T-helper 2 cell treated with Interferon-gamma antibody and Interleukin-4, amounts not matched to agents 5 μg/mL and 100 μg/mL, for 36 hours (primary cell): ENCODE data around the gene ZNF521.

Source experiments
- DNase-seq: peaks from one replicate; pipeline ENCODE4 v3.0.0; 2021; ENCODE audit warnings: low spot score
- H3K27ac Mint-ChIP-seq: one replicate; pipeline ENCODE4 v1.8.0; 2021; ENCODE audit warnings: mild to moderate bottlenecking, mixed read lengths
- H3K27me3 Mint-ChIP-seq: one replicate; pipeline ENCODE4 v1.8.0; 2021; ENCODE audit warnings: low read depth, mixed read lengths
- H3K36me3 Mint-ChIP-seq: one replicate; pipeline ENCODE4 v1.8.0; 2021; ENCODE audit warnings: low read depth, mixed read lengths
- H3K4me1 Mint-ChIP-seq: one replicate; pipeline ENCODE4 v1.8.0; 2021; ENCODE audit warnings: low read depth, mixed read lengths
- H3K4me3 Mint-ChIP-seq: one replicate; pipeline ENCODE4 v1.8.0; 2022; ENCODE audit warnings: mild to moderate bottlenecking, moderate library complexity, mixed read lengths
- H3K9me3 Mint-ChIP-seq: one replicate; pipeline ENCODE4 v1.8.0; 2021; ENCODE audit warnings: mixed read lengths

The ZNF521 gene

DNA sequence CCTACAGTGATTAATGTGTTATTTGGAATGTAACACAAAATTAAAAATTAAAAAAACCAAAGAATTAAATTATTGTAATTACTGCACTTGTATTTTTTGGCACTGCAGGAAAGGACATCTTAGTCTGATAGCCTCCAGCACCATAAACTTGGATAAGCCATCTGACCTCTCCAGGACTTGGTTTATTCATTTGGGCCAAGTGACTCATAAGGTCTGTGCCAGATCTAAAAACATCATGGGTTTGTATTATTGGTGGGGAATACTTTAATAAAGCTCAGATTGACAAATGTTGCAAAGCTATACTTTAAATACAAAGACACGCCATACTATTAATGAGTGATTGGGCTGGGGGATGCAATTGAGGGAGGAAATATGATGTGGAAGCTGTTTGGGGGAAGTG lies 225.2 kb downstream of the ZNF521 start:
- Mint-ChIP-seq H3K9me3 (no peaks in the 10 kb centered on the region), H3K27me3 (no peaks in the 10 kb centered on the region)

DNA sequence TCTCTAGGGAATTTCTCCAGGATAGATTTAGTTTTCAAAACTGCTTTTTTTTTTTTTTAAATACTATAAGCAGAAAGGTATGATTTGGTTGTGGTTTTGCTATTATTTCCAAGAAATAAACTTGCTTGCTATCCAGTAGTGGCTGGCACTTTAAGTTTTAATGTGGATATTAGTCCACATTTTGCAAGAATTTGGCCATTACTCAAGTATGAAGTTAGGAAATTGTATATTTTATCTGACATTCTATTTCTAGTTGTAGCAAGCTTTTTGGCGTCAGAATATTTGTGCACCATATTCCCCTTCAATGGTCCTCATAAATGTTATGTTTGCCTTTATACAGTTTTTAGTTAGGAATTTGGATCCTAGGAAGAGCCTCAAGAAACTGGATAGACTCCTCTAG lies 226.3 kb downstream of the ZNF521 start:
- no peak for DNase-seq
- no peak overlapping the region for H3K27ac Mint-ChIP-seq
- H3K27me3 Mint-ChIP-seq = no peaks in the 10 kb centered on the region
- no peaks in the 10 kb centered on the region for H3K36me3 Mint-ChIP-seq
- H3K4me3 Mint-ChIP-seq = no peak overlapping the region
- no peaks in the 10 kb centered on the region for H3K4me1 Mint-ChIP-seq
- no peaks in the 10 kb centered on the region for H3K9me3 Mint-ChIP-seq

More for the DNA sequence above, 225.2 kb downstream of the ZNF521 start:
- no peaks in the 10 kb centered on the region for H3K4me1 Mint-ChIP-seq
- no peak overlapping the region for H3K4me3 Mint-ChIP-seq
- H3K36me3 Mint-ChIP-seq = no peaks in the 10 kb centered on the region
- H3K27ac Mint-ChIP-seq = no peak overlapping the region
- DNase-seq = no peak

DNA sequence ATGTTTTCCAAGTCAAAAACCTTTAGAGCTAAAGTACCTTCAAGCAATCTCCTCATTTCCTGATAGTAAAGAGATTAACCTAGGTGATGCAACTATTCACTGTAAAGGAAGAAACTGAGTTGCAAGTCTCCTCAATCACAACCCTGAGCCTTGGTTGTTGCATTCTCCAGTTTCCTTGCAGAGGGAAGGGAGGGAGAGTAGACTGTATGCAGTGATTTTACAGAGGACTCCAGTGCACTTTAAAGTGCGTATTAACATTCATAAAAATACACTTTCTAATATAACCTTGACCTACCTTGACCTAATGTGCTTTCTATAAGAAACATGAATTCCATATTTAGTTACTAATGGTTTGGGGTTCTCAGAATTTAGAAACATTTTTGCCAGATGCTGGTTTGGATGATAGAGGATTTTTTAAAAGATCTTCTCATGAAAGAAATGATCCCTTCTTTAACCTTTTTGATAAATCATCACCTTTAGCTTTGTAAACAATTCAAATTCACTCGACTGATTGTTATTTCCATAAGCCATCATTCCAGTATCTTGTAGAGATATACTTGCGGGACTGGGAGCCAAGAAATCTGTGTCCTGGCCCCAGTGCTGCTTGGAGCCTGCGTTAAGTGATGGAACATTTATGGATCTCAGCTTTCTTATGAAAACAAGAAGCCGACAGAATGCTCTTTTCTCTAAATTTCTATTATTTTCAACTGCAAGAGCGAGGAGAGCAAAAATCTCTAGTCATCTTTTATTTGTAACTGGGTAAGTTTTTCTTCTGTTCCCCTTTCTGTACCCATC lies 228.3 kb downstream of the ZNF521 start:
- Mint-ChIP-seq H3K27me3 (no peaks in the 10 kb centered on the region), H3K4me1 (no peaks in the 10 kb centered on the region), H3K36me3 (no peaks in the 10 kb centered on the region), H3K4me3 (no peak overlapping the region), H3K27ac (no peak overlapping the region), H3K9me3 (no peaks in the 10 kb centered on the region)
- DNase-seq = no peak

DNA sequence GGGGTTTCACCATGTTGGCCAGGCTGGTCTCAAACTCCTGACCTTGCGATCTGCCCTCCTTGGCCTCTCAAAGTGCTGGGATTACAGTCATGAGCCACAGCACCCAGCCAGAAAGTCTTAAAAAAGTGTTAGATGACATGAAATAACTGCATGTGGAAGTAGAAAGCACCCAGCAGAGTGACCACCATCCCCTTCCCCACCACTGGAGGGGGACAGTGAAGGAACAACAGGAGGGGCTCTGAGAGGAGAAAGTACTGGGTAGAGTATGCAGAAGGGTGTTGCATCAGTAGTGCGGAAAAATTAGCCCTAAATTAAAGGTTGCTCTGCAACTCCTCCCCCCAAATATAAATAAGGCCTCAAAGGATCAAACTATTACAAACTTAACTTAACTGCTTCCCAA lies 230.5 kb downstream of the ZNF521 start:
- Mint-ChIP-seq H3K4me1 (no peaks in the 10 kb centered on the region), H3K36me3 (no peaks in the 10 kb centered on the region), H3K9me3 (no peaks in the 10 kb centered on the region), H3K27me3 (no peaks in the 10 kb centered on the region), H3K27ac (no peak overlapping the region), H3K4me3 (no peak overlapping the region)
- DNase-seq = no peak

DNA sequence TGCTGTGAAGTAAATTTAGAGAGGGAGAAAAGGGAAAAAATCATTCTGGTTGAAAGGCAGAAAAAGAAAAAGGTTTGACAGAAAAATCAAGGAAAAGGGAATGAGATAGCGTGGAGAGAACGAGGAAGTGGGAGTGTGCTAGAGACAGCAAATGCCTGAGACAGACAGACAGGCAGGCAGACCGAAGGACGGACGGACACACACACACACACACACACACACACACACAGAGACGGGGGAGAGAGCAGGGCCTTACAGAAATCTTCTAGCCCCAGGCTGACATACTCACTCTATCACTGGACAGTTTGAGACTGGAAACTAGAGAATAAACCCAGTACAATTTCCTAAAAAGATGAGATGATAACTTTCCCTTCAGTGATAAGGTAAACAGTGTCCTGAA lies 238.4 kb downstream of the ZNF521 start:
- Mint-ChIP-seq H3K27me3 (peaks cover 2% of the 10 kb centered on the region), H3K36me3 (no peaks in the 10 kb centered on the region), H3K27ac (no peak overlapping the region), H3K4me1 (no peaks in the 10 kb centered on the region), H3K9me3 (no peaks in the 10 kb centered on the region), H3K4me3 (no peak overlapping the region)
- DNase-seq = no peak

DNA sequence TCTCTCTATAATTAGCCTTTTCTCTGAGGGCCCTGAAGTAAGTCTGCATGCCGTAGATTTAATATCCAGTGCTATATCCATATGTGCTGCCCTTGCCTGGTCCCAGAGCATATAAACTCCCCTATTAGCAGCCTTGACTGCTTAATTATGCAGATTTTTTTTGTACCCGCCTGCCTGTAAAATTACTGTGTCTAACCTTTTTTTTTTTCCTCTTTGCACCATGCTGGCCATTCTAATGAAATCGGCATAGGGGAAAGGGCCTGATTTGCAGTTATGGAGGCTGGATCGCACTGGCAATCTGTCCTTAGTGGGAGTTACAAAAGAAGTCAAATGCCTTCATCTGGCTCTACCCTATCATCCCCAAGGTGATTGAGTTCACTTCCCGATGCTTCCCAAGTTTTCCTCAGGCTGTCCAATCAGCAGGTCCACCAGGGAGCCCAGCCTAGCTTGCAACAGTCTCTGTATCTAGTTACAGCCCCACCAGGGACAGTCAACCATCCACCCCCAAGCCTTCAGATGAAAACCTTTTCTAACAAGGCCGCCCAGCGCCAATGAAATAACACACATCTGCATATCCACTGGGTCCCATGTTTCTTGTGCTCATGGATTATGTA lies 239.0 kb downstream of the ZNF521 start:
- DNase-seq = no peak
- Mint-ChIP-seq H3K4me3 (no peak overlapping the region), H3K27me3 (peaks cover 2% of the 10 kb centered on the region), H3K36me3 (no peaks in the 10 kb centered on the region), H3K4me1 (no peaks in the 10 kb centered on the region), H3K27ac (no peak overlapping the region), H3K9me3 (no peaks in the 10 kb centered on the region)

DNA sequence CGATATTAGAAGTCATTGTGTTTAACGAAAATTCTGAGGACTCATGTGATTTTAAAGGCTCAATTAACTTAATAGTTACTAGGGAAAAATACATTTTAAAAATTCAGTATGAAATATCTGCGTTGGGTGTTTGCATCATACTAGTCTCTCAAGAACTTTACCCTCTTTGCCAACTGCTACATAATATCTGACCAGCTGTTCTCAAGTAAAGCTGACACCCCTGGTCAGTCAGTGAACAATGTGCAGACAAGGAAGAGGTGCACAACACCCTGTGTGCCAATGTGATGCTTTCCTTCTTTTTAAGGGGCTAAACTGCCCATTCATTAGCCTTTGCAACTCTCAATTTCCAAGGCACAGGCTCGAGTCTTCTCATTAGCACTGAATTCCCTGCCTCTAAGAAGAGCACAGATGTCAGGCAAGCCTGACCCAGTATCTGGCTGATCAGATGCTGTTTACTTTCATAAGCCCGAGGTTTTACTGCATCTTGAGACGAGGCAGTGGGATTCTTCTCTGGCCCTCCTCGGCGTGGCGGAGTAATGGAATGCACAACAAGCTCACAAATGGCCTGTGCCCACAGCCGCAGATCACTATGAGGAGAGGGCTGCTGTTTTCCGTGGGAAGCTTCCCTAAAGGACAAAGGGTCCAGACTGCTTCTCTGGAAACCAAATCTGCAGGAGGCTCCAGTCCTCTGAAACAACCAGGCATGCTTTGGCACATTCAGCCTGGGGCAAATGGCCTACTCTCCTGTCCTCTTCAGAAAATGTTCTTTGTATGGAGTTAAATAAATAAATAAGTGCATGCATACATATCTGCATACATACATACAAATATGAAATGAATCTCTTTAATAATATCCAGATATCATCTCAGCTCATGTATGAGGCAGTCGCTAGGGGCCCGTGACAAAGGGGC lies 240.3 kb downstream of the ZNF521 start:
- Mint-ChIP-seq H3K36me3 (no peaks in the 10 kb centered on the region), H3K4me3 (no peak overlapping the region), H3K4me1 (no peaks in the 10 kb centered on the region), H3K9me3 (no peaks in the 10 kb centered on the region), H3K27ac (no peak overlapping the region), H3K27me3 (peaks cover 2% of the 10 kb centered on the region)
- no peak for DNase-seq

DNA sequence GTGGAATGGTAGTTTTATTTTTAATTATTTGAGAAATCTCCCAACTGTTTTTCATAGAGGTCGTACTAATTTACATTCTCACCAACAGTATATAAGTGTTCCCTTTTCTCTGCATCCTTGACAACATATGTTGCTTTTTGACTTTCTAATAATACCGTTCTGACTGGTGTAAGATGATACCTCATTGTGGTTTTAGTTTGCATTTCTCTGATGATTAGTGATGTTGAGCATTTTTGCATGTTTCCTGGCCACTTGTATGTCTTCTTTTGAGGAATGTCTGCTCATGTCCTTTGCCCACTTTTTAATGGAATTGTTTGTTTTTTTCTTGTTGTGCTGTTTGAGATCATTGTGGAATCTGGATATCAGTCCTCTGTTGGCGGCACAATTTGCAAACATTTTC lies 242.5 kb downstream of the ZNF521 start:
- H3K4me1 Mint-ChIP-seq = no peaks in the 10 kb centered on the region
- H3K9me3 Mint-ChIP-seq = no peaks in the 10 kb centered on the region
- H3K27ac Mint-ChIP-seq = no peak overlapping the region
- DNase-seq = no peak
- no peak overlapping the region for H3K4me3 Mint-ChIP-seq
- H3K36me3 Mint-ChIP-seq = no peaks in the 10 kb centered on the region
- H3K27me3 Mint-ChIP-seq = peaks cover 1% of the 10 kb centered on the region

DNA sequence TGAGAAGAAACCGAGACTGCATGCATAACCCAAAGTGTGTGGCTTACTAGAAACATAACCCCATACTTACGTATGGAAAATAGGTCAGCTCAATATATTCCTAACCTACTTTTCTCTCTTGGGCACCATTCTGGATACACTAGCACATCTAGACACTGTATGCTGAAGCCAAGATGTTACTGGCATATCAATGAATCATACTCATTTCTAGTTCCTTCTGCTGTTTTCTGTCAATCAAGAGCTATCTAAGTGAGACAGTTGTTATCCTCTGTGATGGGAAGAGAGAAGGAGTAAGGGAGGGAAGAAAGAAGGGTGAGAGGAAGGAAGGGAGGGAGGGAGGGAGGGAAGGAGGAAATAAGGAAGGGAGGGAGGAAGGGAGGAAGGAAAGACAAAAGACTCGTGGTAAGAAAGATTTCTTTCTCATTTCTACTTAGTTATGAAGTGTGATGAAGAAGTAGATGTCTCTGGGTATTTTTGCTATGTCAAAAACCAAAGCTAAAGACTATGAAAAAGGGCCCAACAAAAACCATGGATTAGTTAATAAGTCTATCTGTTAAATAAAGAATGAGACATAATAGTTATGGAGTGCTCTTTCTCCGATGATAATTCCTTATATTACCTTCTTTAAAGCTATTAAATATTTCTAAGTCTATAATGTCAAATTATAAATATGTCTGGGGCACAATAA lies 248.4 kb downstream of the ZNF521 start:
- H3K4me3 Mint-ChIP-seq = no peak overlapping the region
- no peak for DNase-seq
- H3K27ac Mint-ChIP-seq = no peak overlapping the region
- H3K9me3 Mint-ChIP-seq = no peaks in the 10 kb centered on the region
- no peaks in the 10 kb centered on the region for H3K36me3 Mint-ChIP-seq
- no peaks in the 10 kb centered on the region for H3K27me3 Mint-ChIP-seq
- H3K4me1 Mint-ChIP-seq = no peaks in the 10 kb centered on the region

DNA sequence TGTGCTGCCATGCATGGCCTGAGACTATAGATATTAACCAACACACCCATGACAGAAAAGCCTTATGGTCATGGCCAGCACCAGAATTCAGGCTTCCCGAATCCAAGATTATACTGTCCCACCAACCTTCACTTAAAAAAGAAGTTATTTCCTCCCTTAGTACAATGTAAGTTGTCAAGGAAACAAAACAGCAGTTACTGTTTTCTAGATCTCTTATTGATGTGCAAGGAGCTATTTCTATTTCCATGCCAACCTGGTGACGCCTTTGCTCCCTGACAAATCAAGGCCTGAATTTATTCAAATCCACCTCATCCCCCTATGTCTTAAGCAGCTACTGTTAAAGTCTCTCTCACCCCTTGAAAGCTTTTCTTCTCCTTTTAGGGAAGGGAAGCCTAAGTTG lies 249.3 kb downstream of the ZNF521 start:
- H3K4me3 Mint-ChIP-seq = no peak overlapping the region
- DNase-seq = no peak
- no peak overlapping the region for H3K27ac Mint-ChIP-seq
- H3K36me3 Mint-ChIP-seq = no peaks in the 10 kb centered on the region
- no peaks in the 10 kb centered on the region for H3K4me1 Mint-ChIP-seq
- H3K9me3 Mint-ChIP-seq = no peaks in the 10 kb centered on the region
- H3K27me3 Mint-ChIP-seq = no peaks in the 10 kb centered on the region

DNA sequence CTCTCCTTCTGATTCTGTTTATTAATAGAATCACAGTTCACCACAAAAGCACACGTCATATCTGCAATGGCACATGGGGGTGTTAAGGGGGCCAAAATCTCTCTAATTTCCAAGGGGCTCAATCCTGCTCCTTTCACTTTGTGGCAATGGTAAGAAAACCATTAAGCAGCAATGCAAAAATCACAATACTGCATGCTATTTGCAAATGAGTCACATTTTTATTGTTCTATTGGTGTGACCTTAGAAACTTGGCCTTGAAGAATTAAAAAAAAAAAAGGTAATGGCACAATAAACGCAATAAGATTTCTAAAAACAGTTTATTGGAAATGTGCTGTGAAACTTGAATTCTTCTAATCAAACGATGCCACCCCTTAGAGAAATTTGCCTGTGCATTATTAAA lies 251.5 kb downstream of the ZNF521 start:
- H3K36me3 Mint-ChIP-seq = no peaks in the 10 kb centered on the region
- H3K9me3 Mint-ChIP-seq = no peaks in the 10 kb centered on the region
- H3K27ac Mint-ChIP-seq = no peak overlapping the region
- H3K27me3 Mint-ChIP-seq = no peaks in the 10 kb centered on the region
- no peak for DNase-seq
- H3K4me3 Mint-ChIP-seq = no peak overlapping the region
- H3K4me1 Mint-ChIP-seq = no peaks in the 10 kb centered on the region

DNA sequence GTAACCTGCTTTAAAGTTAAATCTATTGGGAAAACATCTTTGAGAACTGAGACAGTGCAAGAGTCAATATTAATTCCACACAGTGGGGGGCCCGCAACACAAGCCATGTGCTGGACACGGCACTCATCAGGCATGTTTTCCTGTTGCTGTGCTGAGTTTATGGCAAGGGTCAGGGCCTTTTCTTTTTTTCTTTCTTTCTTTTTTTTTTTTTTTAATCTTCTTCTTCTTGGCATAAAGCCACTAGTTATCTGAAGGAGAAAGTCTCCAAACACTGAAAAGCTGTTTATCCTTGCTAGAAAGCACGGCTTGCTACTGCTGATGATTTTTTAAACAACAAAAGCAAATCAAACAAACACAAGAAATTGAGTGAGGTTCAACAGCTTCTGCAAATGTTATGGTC lies 252.1 kb downstream of the ZNF521 start:
- Mint-ChIP-seq H3K4me1 (no peaks in the 10 kb centered on the region), H3K27ac (no peak overlapping the region), H3K4me3 (no peak overlapping the region), H3K27me3 (no peaks in the 10 kb centered on the region), H3K9me3 (no peaks in the 10 kb centered on the region), H3K36me3 (no peaks in the 10 kb centered on the region)
- DNase-seq = no peak

DNA sequence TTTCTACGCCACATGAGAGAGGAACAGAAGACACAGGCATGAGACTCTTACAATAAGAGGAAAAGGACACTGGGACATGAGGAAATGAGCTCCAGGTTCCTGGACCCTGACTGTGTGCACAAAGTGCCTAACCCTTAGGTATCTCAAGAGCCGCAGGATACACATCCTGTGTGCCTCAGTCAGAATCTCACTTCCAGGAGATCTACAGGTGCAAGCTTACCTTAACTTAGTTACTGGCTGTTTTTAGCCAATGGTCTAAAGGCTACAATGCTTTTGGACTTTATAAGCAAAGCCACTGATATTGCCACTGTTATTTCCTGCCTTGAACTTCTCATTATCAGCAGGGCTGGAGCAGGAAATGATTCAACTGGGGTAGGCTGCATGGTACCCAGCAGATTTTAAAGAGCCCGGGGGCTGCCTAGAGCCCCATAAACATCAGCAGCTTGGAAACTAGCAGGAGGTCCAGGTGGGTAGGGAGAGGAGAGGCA lies 254.4 kb downstream of the ZNF521 start:
- H3K27me3 Mint-ChIP-seq = peaks cover 3% of the 10 kb centered on the region
- H3K9me3 Mint-ChIP-seq = no peaks in the 10 kb centered on the region
- no peak overlapping the region for H3K27ac Mint-ChIP-seq
- no peaks in the 10 kb centered on the region for H3K36me3 Mint-ChIP-seq
- H3K4me3 Mint-ChIP-seq = no peak overlapping the region
- no peak for DNase-seq
- no peaks in the 10 kb centered on the region for H3K4me1 Mint-ChIP-seq
